IMR-90 (cell line): ENCODE results near the gene UFSP1. TPM values are rescaled to one million over a fixed set of nuclear protein-coding genes. Genes with fewer than 3 reads are reported as not detected.

ENCODE experiments used
- ATAC-seq: fragments of 200-7000 bp; cut with Tn5 transposase; 2 replicates; pipeline ENCODE4 v1.9.1; 2020; ENCODE audit warnings: low read depth, mild to moderate bottlenecking, moderate library complexity
- BruUV-seq: library from RNA; stranded (reverse); fragments of 400-500 nt; replicated peaks from 2 replicates; lab custom pipeline; 2021; lab: Mats Ljungman, UMichigan
- CTCF ChIA-PET: fragments of 300-600 bp; formaldehyde crosslinking; extraction: SDS; loops from one replicate; lab custom pipeline; 2021; ENCODE audit warnings: antibody characterized with exemption; lab: Yijun Ruan, JAX
- POLR2A ChIA-PET: fragments of 300-600 bp; sonication (Branson Sonifier 250); formaldehyde crosslinking; loops from one replicate; lab custom pipeline; 2022; ENCODE audit warnings: antibody characterized with exemption; ENCODE audit not compliant: unreplicated experiment; lab: Charles Lee
- DNase-seq: peaks from one replicate; pipeline ENCODE4 v3.0.0; 2013
- H2AFZ ChIP-seq: replicated peaks from 2 replicates; pipeline ENCODE3; 2013; ENCODE audit warnings: low read length, mild to moderate bottlenecking; ENCODE audit not compliant: poor library complexity
- H2AK5ac ChIP-seq: 2 replicates; pipeline ENCODE4 v1.6.1; 2013; ENCODE audit warnings: low read depth, low read length, inconsistent platforms
- H2AK9ac ChIP-seq: replicated peaks from 2 replicates; pipeline ENCODE3; 2013; ENCODE audit warnings: mild to moderate bottlenecking, low read depth, low read length, moderate library complexity; ENCODE audit not compliant: poor library complexity
- H2BK120ac ChIP-seq: 2 replicates; pipeline ENCODE4 v1.6.1; 2013; ENCODE audit warnings: low read depth, low read length, inconsistent platforms
- H2BK15ac ChIP-seq: 3 replicates; pipeline ENCODE4 v1.6.1; 2013; ENCODE audit warnings: low read depth, low read length, inconsistent platforms
- H2BK20ac ChIP-seq: 2 replicates; pipeline ENCODE4 v1.6.1; 2013; ENCODE audit warnings: low read depth, mild to moderate bottlenecking, inconsistent platforms, low read length, moderate library complexity
- H2BK5ac ChIP-seq: 2 replicates; pipeline ENCODE4 v1.6.1; 2013; ENCODE audit warnings: mild to moderate bottlenecking, low read depth, low read length, inconsistent platforms; ENCODE audit not compliant: poor library complexity, severe bottlenecking
- H3K14ac ChIP-seq: replicated peaks from 2 replicates; pipeline ENCODE4 v1.6.1; 2013; ENCODE audit warnings: low read depth, low read length, inconsistent platforms
- H3K18ac ChIP-seq: 2 replicates; pipeline ENCODE4 v1.6.1; 2013; ENCODE audit warnings: low read depth, low read length, control low read depth
- H3K23ac ChIP-seq: 2 replicates; pipeline ENCODE4 v1.6.1; 2013; ENCODE audit warnings: low read depth, low read length, inconsistent platforms
- H3K27ac ChIP-seq: 2 replicates; pipeline ENCODE4 v1.5.1; 2013; ENCODE audit warnings: mild to moderate bottlenecking, control low read depth, low read length; ENCODE audit not compliant: insufficient read depth
- H3K27me3 ChIP-seq: 2 replicates; pipeline ENCODE4 v1.6.1; 2013; ENCODE audit warnings: low read length; ENCODE audit not compliant: control insufficient read depth, insufficient read depth
- H3K36me3 ChIP-seq: 2 replicates; pipeline ENCODE4 v1.6.1; 2013; ENCODE audit warnings: low read length, mixed read lengths; ENCODE audit not compliant: control insufficient read depth, insufficient read depth
- H3K4ac ChIP-seq: 2 replicates; pipeline ENCODE4 v1.6.1; 2013; ENCODE audit warnings: low read depth, low read length, inconsistent platforms
- H3K4me1 ChIP-seq: 2 replicates; pipeline ENCODE4 v1.6.1; 2013; ENCODE audit warnings: low read length, mixed read lengths; ENCODE audit not compliant: control insufficient read depth, insufficient read depth
- H3K4me2 ChIP-seq: 2 replicates; pipeline ENCODE4 v1.6.1; 2013; ENCODE audit warnings: low read depth, mild to moderate bottlenecking, control low read depth, low read length, moderate library complexity
- H3K4me3 ChIP-seq: 2 replicates; pipeline ENCODE4 v1.5.1; 2013; ENCODE audit warnings: low read depth, mild to moderate bottlenecking, control low read depth, low read length, moderate library complexity; ENCODE audit not compliant: insufficient read depth
- H3K56ac ChIP-seq: 2 replicates; pipeline ENCODE4 v1.6.1; 2013; ENCODE audit warnings: low read length, inconsistent platforms; ENCODE audit not compliant: insufficient read depth; ENCODE audit errors: extremely low read depth
- H3K79me1 ChIP-seq, 2 experiments: 2 replicates each; pipeline ENCODE4 v1.6.1; 2013; ENCODE audit warnings: low read length in 2 of 2, inconsistent platforms in 1 of 2, low read depth in 1 of 2
- H3K9ac ChIP-seq: 2 replicates; pipeline ENCODE4 v1.6.1; 2013; ENCODE audit warnings: low read depth, low read length, control low read depth
- H3K9me1 ChIP-seq: 2 replicates; pipeline ENCODE4 v1.6.1; 2013; ENCODE audit warnings: low read length, inconsistent platforms; ENCODE audit not compliant: insufficient read depth
- H3K9me3 ChIP-seq: 2 replicates; pipeline ENCODE4 v1.6.1; 2013; ENCODE audit warnings: low read length; ENCODE audit not compliant: control insufficient read depth, insufficient read depth
- H4K20me1 ChIP-seq: 2 replicates; pipeline ENCODE4 v1.6.1; 2013; ENCODE audit warnings: low read length, inconsistent platforms; ENCODE audit not compliant: insufficient read depth
- H4K5ac ChIP-seq: 2 replicates; pipeline ENCODE4 v1.6.1; 2013; ENCODE audit warnings: mild to moderate bottlenecking, low read depth, low read length, control low read depth
- H4K8ac ChIP-seq, 2 experiments: 2 replicates each; pipeline ENCODE4 v1.6.1; 2013; ENCODE audit warnings: low read depth in 2 of 2, low read length in 2 of 2, control low read depth in 1 of 2, inconsistent platforms in 1 of 2
- H4K91ac ChIP-seq: 2 replicates; pipeline ENCODE4 v1.6.1; 2013; ENCODE audit warnings: low read depth, low read length, inconsistent platforms; ENCODE audit not compliant: insufficient read depth
- CEBPB ChIP-seq: IDR thresholded peaks from 2 replicates; pipeline ENCODE4 v1.6.1; 2012; ENCODE audit warnings: low read depth, low read length, improper control_type of control experiment
- FOS ChIP-seq: fragments of 150-350 bp; IDR thresholded peaks from 2 replicates; pipeline ENCODE4 v1.6.1; 2016; ENCODE audit warnings: low read depth, low read length
- MAFK ChIP-seq: IDR thresholded peaks from 2 replicates; pipeline ENCODE4 v1.6.1; 2012; ENCODE audit warnings: low read depth, low read length, improper control_type of control experiment
- NFE2L2 ChIP-seq: fragments of 150-350 bp; IDR thresholded peaks from 2 replicates; pipeline ENCODE4 v1.6.1; 2016; ENCODE audit warnings: low read depth, mild to moderate bottlenecking, low read length
- POLR2A ChIP-seq: IDR thresholded peaks from 2 replicates; pipeline ENCODE4 v1.6.1; 2012; ENCODE audit warnings: mild to moderate bottlenecking, low read depth, low read length
- RAD21 ChIP-seq: IDR thresholded peaks from 2 replicates; pipeline ENCODE4 v1.6.1; 2012; ENCODE audit warnings: low read length, improper control_type of control experiment
- RCOR1 ChIP-seq: IDR thresholded peaks from 2 replicates; pipeline ENCODE4 v1.6.1; 2012; ENCODE audit warnings: mild to moderate bottlenecking, low read length, improper control_type of control experiment; ENCODE audit not compliant: insufficient replicate concordance
- RFX5 ChIP-seq: IDR thresholded peaks from 2 replicates; pipeline ENCODE4 v1.8.0; 2012; ENCODE audit warnings: low read depth, mild to moderate bottlenecking, low read length, moderate library complexity
- SMC3 ChIP-seq: fragments of 150-350 bp; IDR thresholded peaks from 2 replicates; pipeline ENCODE4 v1.6.1; 2016; ENCODE audit warnings: low read depth, mild to moderate bottlenecking, antibody characterized with exemption, low read length, moderate library complexity
- WGBS, 2 experiments: methylation state at CpG; one replicate each; pipeline versions ENCODE4 v1.1.5 to v1.1.7; 2013; ENCODE audit warnings: missing lambda C conversion rate in 2 of 2; ENCODE audit not compliant: insufficient read length in 1 of 2; ENCODE audit errors: extremely low coverage in 2 of 2; 5-methylcytosine and 5-hydroxymethylcytosine counted together
- dilution Hi-C: fragments of 300-500 bp; cut with HindIII; formaldehyde crosslinking; loops from one replicate; pipeline ENCODE4 v1.14.3; 2018; ENCODE audit warnings: low sequenced_read_pairs; ENCODE audit not compliant: unreplicated experiment
- in situ Hi-C: fragments of 300-500 bp; cut with MboI; formaldehyde crosslinking; loops from 3 replicates; pipeline ENCODE4 v1.14.3; 2019; ENCODE audit warnings: low sequenced_read_pairs, inconsistent platforms, mixed read lengths
- intact Hi-C: fragments of 100-400 bp; cut with micrococcal nuclease; formaldehyde crosslinking; loops from 2 replicates; pipeline ENCODE4 v1.10.0; 2022
- polyA plus RNA-seq, 3 experiments: library from polyadenylated mRNA; depleted of rRNA; stranded (reverse); fragments of >200 nt; gene quantifications; 2 replicates each; pipeline ENCODE4 v1.2.3, GENCODE V29; 2012; ENCODE audit warnings: low replicate concordance in 1 of 3
- total RNA-seq: library from RNA; depleted of rRNA; stranded (reverse); fragments of >200 nt; gene quantifications from 2 replicates; pipeline ENCODE4 v1.2.3, GENCODE V29; 2012

Gene UFSP1
- total and polyA plus RNA-seq, 2 of the 4 experiments (the other 2 are of a cell fraction), result 0.36 to 1.0 TPM

DNA sequence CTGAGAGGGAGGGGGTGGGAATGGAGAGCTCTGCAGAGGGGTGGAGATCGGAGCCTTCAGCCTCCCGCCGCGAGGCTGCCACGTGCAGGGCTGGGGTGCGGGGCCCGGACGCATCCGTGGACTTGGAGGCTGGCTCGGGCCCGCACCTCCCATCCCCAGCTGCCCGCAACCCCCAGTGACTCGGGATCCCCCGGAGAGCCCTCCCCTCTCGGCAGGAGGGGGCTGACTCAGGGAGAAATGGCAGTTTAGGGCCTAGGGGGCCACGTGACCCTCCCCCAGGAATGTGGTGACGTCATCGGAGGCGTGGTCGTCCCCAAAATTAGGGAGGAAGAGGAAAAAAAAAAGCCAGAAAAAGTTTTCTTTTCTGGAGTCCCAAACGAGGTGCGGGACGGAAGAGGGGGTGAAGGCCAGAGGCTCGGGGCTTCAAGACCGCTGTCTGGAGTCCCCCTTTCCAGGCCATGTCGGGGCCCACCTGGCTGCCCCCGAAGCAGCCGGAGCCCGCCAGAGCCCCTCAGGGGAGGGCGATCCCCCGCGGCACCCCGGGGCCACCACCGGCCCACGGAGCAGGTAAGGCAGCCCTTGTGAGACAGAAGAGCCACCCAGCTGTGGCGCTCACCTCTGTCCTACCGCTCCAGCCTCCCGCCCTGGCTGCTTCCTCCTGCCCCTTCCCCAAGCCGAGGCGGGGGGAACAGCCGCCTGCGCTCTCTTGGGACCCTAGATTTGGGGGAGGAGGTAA lies 22.3 kb downstream of the UFSP1 start, which contains the start of gene TRIP6 (continued):
- TF ChIP-seq NFE2L2, result peak; percentile 69; the same call in 1 of the 2 replicates
- peak; percentile 78 for TF ChIP-seq POLR2A
- 0 out of 2 replicates have a peak, but pooled peaks have one; percentile 6 for TF ChIP-seq CEBPB

DNA sequence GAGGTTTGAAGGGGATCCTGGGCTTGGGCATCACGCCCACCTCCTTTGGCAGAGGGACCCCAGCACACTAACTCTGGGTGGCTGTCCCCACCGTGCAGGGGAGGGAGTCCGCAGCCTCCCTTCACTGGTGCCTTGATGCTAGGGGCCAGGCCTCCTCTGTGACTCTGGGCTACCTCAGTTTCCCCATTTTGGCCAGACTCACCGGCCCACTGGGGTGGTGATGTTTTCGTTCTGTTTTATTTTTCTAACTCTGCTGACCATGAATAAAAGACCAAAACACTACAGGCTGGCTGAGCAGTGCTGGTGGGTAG lies 22.8 kb downstream of the UFSP1 start:
- no peaks in the 10 kb centered on the region for H3K27me3 ChIP-seq
- H3K27ac ChIP-seq, result peak overlapping the region; percentile 58
- H2BK120ac ChIP-seq, result peak overlapping the region; percentile 92
- H4K20me1 ChIP-seq, result 0 out of 2 replicates have a peak, but pooled peaks cover 3% of the 10 kb centered on the region
- no TSS peak for BruUV-seq
- peak overlapping the region; percentile 58 to 92 for H4K8ac ChIP-seq
- peak overlapping the region; percentile 84 for H2AFZ ChIP-seq
- peak overlapping the region; percentile 90 for H3K14ac ChIP-seq
- TF ChIP-seq CEBPB, result no peak
- TF ChIP-seq RAD21, result no peak
- no peak for TF ChIP-seq RCOR1
- TF ChIP-seq RFX5, result no peak
- no peak for TF ChIP-seq FOS
- no peak for TF ChIP-seq SMC3
- no peak for TF ChIP-seq NFE2L2
- TF ChIP-seq MAFK, result no peak
- WGBS, 2 experiments, result 57% methylated on average over 2 of the region's 5 CpGs; no CpG with 5 or more reads in 1 of the 2 experiments
- H3K9me1 ChIP-seq, result peaks cover 4% of the 10 kb centered on the region; the same call in 1 of the 2 replicates
- peak overlapping the region; percentile 73 for H4K5ac ChIP-seq
- H2AK5ac ChIP-seq, result peak overlapping the region; percentile 93
- H3K79me1 ChIP-seq, result peaks cover 5 to 38% of the 10 kb centered on the region in 2 experiments; a peak in 2 of 4 replicates
- H3K56ac ChIP-seq, result no peak overlapping the region
- ATAC-seq, result no peak
- peak overlapping the region; percentile 63 for H2BK20ac ChIP-seq
- no peaks in the 10 kb centered on the region for H3K9me3 ChIP-seq
- H2AK9ac ChIP-seq, result peak overlapping the region; percentile 100
- CTCF ChIA-PET, result interaction anchor here (0.6 to 1.1 kb wide), 2 partner anchors 14 to 272 kb away, joined by 3 to 4 read pairs; partner anchors contain the start of gene SLC12A9
- peak overlapping the region; percentile 52 for H2BK5ac ChIP-seq
- dilution Hi-C loops, result no loop called here
- DNase-seq, result no peak
- in situ Hi-C loops, result loop anchor here (25.0 kb wide), 2 partner anchors 279 to 404 kb away; partner anchors contain the start of genes FBXO24, LRCH4 and SPACDR
- peak overlapping the region; percentile 42; the same call in 1 of the 3 replicates for H2BK15ac ChIP-seq
- peak overlapping the region; percentile 34 for H3K4me2 ChIP-seq
- POLR2A ChIA-PET, result interaction anchor here (0.7 kb wide), 1 partner anchor 16 kb away, joined by 12 read pairs; no protein-coding TSS in a partner anchor
- peak overlapping the region; percentile 34 for H3K18ac ChIP-seq
- peak overlapping the region; percentile 97 for H3K4me3 ChIP-seq
- peak overlapping the region; percentile 9; the same call in 1 of the 2 replicates for H3K23ac ChIP-seq
- peaks cover 24% of the 10 kb centered on the region for H3K36me3 ChIP-seq
- peaks cover 18% of the 10 kb centered on the region for H3K4me1 ChIP-seq
- H4K91ac ChIP-seq, result peak overlapping the region; percentile 84
- intact Hi-C loops, result loop anchor here (2.0 kb wide), 1 partner anchor 30 kb away; no protein-coding TSS in a partner anchor
- peak overlapping the region; percentile 50 for H3K9ac ChIP-seq
- peak overlapping the region; percentile 94 for H3K4ac ChIP-seq
